ES-I3 (cell line): ENCODE measurements around the gene USP6.
"Not testable (repeated sequence)": the region's sequence is repeated elsewhere in the genome, so short reads cannot be mapped to it uniquely, and the experiment has no call there.

Source experiments
- H3K36me3 ChIP-seq: 2 replicates; pipeline ENCODE4 v1.6.1; 2013; ENCODE audit warnings: mild to moderate bottlenecking, low read length, control low read depth, moderate library complexity; ENCODE audit not compliant: insufficient read depth
- H3K4me1 ChIP-seq: 2 replicates; pipeline ENCODE4 v1.6.1; 2013; ENCODE audit warnings: mild to moderate bottlenecking, control low read depth, low read length; ENCODE audit not compliant: insufficient read depth
- H3K9ac ChIP-seq: 2 replicates; pipeline ENCODE4 v1.6.1; 2013; ENCODE audit warnings: low read depth, mild to moderate bottlenecking, low read length, moderate library complexity
- H3K9me3 ChIP-seq: 2 replicates; pipeline ENCODE4 v1.6.1; 2013; ENCODE audit warnings: mild to moderate bottlenecking, low read length, moderate library complexity; ENCODE audit not compliant: control insufficient read depth, insufficient read depth

The USP6 gene

DNA sequence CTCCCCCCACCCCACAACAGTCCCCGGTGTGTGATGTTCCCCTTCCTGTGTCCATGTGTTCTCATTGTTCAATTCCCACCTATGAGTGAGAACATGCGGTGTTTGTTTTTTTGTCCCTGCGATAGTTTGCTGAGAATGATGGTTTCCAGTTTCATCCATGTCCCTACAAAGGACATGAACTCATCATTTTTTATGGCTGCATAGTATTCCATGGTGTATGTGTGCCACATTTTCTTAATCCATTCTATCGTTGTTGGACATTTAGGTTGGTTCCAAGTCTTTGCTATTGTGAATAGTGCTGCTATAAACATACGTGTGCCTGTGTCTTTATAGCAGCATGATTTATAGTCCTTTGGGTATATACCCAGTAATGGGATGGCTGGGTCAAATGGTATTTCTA lies 101.7 kb downstream of the USP6 start:
- not testable (repeated sequence) for H3K36me3 ChIP-seq, H3K4me1 ChIP-seq, H3K9ac ChIP-seq, H3K9me3 ChIP-seq

DNA sequence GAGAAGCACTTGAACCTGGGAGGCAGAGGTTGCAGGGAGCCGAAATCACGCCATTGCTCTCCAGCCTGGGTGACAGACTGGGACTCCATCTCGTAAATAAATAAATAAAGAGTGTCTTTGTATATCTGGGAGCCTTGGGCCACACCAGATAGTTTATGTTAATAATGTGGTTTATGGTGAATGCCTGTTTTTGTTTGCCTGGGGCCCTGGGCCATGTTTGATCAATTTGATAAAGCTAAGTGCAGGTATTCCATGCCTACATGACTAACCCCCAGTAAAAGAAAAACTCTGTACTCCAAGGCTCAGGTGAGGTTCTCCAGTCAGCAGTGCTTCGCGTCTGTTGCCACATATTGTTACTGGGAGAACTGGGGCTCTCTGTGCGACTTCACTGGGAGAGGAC lies 103.7 kb downstream of the USP6 start:
- no peaks in the 10 kb centered on the region for H3K36me3 ChIP-seq
- no peaks in the 10 kb centered on the region for H3K9me3 ChIP-seq
- H3K9ac ChIP-seq, result no peak overlapping the region
- no peaks in the 10 kb centered on the region for H3K4me1 ChIP-seq

DNA sequence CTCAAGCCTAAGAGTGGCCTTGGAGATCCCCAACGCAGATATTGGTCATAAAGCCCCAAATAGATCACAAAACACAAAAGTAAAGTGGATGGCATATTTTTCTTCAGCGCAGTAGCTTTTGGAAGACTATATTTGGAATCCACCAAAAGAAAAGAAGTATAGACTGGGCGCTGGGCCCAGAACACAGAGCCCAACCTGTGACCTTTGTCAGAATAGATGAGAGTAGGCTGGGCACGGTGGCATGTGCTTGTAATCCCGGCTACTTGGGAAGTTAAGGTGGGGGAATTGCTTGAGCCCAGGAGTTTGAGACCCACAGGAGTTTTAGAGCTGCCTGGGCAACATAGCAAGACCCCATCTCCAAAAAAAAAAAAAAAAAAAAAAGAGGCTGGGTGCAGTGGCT lies 104.2 kb downstream of the USP6 start:
- H3K36me3 ChIP-seq, result no peaks in the 10 kb centered on the region
- H3K4me1 ChIP-seq, result no peaks in the 10 kb centered on the region
- H3K9ac ChIP-seq, result no peak overlapping the region
- H3K9me3 ChIP-seq, result no peaks in the 10 kb centered on the region

DNA sequence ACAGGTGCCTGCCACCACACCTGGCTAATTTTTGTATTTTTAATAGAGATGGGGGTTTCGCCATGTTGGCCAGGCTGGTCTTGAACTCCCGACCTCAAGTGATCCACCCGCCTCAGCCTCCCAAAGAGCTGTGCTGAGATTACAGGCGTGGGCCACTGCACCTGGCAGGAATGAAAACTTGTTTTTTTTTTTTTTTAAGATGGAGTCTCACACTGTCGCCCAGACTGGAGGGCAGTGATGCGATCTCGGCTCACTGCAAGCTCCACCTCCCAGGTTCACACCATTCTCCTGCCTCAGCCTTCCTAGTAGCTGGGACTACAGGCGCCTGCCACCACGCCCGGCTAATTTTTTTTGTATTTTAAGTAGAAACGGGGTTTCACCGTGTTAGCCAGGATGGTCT lies 106.1 kb downstream of the USP6 start:
- not testable (repeated sequence) for H3K4me1 ChIP-seq, H3K36me3 ChIP-seq, H3K9ac ChIP-seq, H3K9me3 ChIP-seq
